Erythroblast (primary cell): ENCODE data around the gene BLMH.

Experiments used
- GATA1 ChIP-seq: IDR thresholded peaks from 2 replicates; pipeline ENCODE4 v1.6.1; 2011; ENCODE audit warnings: low read depth, mild to moderate bottlenecking, control low read depth, low read length, moderate library complexity
- POLR2A ChIP-seq: IDR thresholded peaks from 2 replicates; pipeline ENCODE4 v1.6.1; 2011; ENCODE audit warnings: mild to moderate bottlenecking, low read length

- no peak for TF ChIP-seq POLR2A
- no peak for TF ChIP-seq GATA1
These were observed 50.7 kb downstream of the BLMH start for GRCh38 chr17:30241051-30241450.
